HEK293 (cell line): ENCODE measurements around the gene SLX4.

Source experiments
- CTCF ChIP-seq: fragments of 450-650 bp; formaldehyde crosslinking; IDR thresholded peaks from 2 replicates; pipeline ENCODE4 v1.5.1; 2016; ENCODE audit warnings: missing biosample characterization, missing genetic modification characterization
- OVOL3 ChIP-seq: fragments of 450-650 bp; formaldehyde crosslinking; IDR thresholded peaks from 2 replicates; pipeline ENCODE4 v1.5.1; 2016; ENCODE audit warnings: missing biosample characterization, missing genetic modification characterization
- RBAK ChIP-seq: fragments of 450-650 bp; formaldehyde crosslinking; IDR thresholded peaks from 2 replicates; pipeline ENCODE4 v1.5.1; 2016; ENCODE audit warnings: missing biosample characterization, missing genetic modification characterization
- REST ChIP-seq: fragments of 450-650 bp; formaldehyde crosslinking; IDR thresholded peaks from 2 replicates; pipeline ENCODE4 v1.5.1; 2016; ENCODE audit warnings: missing biosample characterization, missing genetic modification characterization
- ZBTB21 ChIP-seq: fragments of 450-650 bp; formaldehyde crosslinking; IDR thresholded peaks from 2 replicates; pipeline ENCODE4 v1.5.1; 2017; ENCODE audit warnings: missing biosample characterization, missing genetic modification characterization
- ZBTB26 ChIP-seq: fragments of 450-650 bp; formaldehyde crosslinking; optimal IDR thresholded peaks from 2 replicates; pipeline ENCODE3; 2016; ENCODE audit warnings: missing biosample characterization, mild to moderate bottlenecking, missing genetic modification characterization
- ZFHX2 ChIP-seq: fragments of 450-650 bp; formaldehyde crosslinking; conservative IDR thresholded peaks from 2 replicates; pipeline ENCODE4 v1.5.1; 2016; ENCODE audit warnings: missing biosample characterization, missing genetic modification characterization
- ZNF202 ChIP-seq: fragments of 450-650 bp; formaldehyde crosslinking; IDR thresholded peaks from 2 replicates; pipeline ENCODE4 v1.5.1; 2016; ENCODE audit warnings: missing biosample characterization, missing genetic modification characterization, borderline replicate concordance
- ZNF274 ChIP-seq, 2 experiments: fragments of 200-500 bp in 1 of 2; fragments of 450-650 bp in 1 of 2; sonication (Bioruptor generic) in 1 of 2; formaldehyde crosslinking in 1 of 2; IDR thresholded peaks; 2 replicates each; pipeline versions ENCODE4 v1.5.1 to v1.6.1; 2014 to 2016; ENCODE audit warnings: borderline replicate concordance in 1 of 2, inconsistent platforms in 1 of 2, low read length in 1 of 2, missing biosample characterization in 1 of 2, missing genetic modification characterization in 1 of 2
- ZNF707 ChIP-seq: fragments of 450-650 bp; formaldehyde crosslinking; IDR thresholded peaks from 2 replicates; pipeline ENCODE4 v1.5.1; 2016; ENCODE audit warnings: missing biosample characterization, missing genetic modification characterization
- TF ChIP-seq, protein P1 (sequence below): fragments of 450-650 bp; formaldehyde crosslinking; IDR thresholded peaks from 2 replicates; pipeline ENCODE4 v1.5.1; 2017; ENCODE audit warnings: missing biosample characterization, missing genetic modification characterization
- TF ChIP-seq, protein P2 (sequence below): IDR thresholded peaks from 2 replicates; pipeline ENCODE4 v1.6.1; 2011; ENCODE audit warnings: mild to moderate bottlenecking, low read depth, low read length, borderline replicate concordance
- TF ChIP-seq, protein P3 (sequence below): fragments of 450-650 bp; formaldehyde crosslinking; IDR thresholded peaks from 2 replicates; pipeline ENCODE4 v1.5.1; 2016; ENCODE audit warnings: missing biosample characterization, missing genetic modification characterization

- TF ChIP-seq REST (tag by site-specific recombination) (no peak), CTCF (tag by site-specific recombination) (no peak), OVOL3 (no peak), ZNF274 (IDR thresholded peaks at IDR 0.05; ENCODE audit: low read length) (no peak), ZNF274 (tag by site-specific recombination; IDR thresholded peaks at IDR 0.05; ENCODE audit: borderline replicate concordance) (no peak), ZBTB26 (tag by site-specific recombination) (no peak), ZNF707 (tag by site-specific recombination) (no peak), RBAK (tag by site-specific recombination) (no peak), ZBTB21 (tag by site-specific recombination) (no peak), ZFHX2 (tag by site-specific recombination) (peak; percentile 49; the same call in 1 of the 2 replicates), ZNF202 (tag by site-specific recombination) (no peak)
- TF ChIP-seq, protein P1, sequence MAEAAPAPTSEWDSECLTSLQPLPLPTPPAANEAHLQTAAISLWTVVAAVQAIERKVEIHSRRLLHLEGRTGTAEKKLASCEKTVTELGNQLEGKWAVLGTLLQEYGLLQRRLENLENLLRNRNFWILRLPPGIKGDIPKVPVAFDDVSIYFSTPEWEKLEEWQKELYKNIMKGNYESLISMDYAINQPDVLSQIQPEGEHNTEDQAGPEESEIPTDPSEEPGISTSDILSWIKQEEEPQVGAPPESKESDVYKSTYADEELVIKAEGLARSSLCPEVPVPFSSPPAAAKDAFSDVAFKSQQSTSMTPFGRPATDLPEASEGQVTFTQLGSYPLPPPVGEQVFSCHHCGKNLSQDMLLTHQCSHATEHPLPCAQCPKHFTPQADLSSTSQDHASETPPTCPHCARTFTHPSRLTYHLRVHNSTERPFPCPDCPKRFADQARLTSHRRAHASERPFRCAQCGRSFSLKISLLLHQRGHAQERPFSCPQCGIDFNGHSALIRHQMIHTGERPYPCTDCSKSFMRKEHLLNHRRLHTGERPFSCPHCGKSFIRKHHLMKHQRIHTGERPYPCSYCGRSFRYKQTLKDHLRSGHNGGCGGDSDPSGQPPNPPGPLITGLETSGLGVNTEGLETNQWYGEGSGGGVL (tag by site-specific recombination), result no peak
- TF ChIP-seq, protein P2, sequence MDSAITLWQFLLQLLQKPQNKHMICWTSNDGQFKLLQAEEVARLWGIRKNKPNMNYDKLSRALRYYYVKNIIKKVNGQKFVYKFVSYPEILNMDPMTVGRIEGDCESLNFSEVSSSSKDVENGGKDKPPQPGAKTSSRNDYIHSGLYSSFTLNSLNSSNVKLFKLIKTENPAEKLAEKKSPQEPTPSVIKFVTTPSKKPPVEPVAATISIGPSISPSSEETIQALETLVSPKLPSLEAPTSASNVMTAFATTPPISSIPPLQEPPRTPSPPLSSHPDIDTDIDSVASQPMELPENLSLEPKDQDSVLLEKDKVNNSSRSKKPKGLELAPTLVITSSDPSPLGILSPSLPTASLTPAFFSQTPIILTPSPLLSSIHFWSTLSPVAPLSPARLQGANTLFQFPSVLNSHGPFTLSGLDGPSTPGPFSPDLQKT, result no peak
- TF ChIP-seq, protein P3, sequence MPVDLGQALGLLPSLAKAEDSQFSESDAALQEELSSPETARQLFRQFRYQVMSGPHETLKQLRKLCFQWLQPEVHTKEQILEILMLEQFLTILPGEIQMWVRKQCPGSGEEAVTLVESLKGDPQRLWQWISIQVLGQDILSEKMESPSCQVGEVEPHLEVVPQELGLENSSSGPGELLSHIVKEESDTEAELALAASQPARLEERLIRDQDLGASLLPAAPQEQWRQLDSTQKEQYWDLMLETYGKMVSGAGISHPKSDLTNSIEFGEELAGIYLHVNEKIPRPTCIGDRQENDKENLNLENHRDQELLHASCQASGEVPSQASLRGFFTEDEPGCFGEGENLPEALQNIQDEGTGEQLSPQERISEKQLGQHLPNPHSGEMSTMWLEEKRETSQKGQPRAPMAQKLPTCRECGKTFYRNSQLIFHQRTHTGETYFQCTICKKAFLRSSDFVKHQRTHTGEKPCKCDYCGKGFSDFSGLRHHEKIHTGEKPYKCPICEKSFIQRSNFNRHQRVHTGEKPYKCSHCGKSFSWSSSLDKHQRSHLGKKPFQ (tag by site-specific recombination), result no peak
Measured at GRCh38 chr16:3566990-3567389, 44.4 kb downstream of the SLX4 start.
